Measurements from ENCODE around the gene DYNC1I1.

DYNC1I1 gene

GRCh38 chr7:95960706-95961244 lies 188.4 kb downstream of the DYNC1I1 start:
- no peaks in the 10 kb centered on the region for H3K9me2 ChIP-seq (replicated peaks; ENCODE audit: insufficient read depth, low read length)
- H3K9ac ChIP-seq (ENCODE audit: low read length): no peak overlapping the region
- H2AFZ ChIP-seq (ENCODE audit: low read depth, low read length, severe bottlenecking): no peak overlapping the region
- no peak overlapping the region for H3K4me2 ChIP-seq (ENCODE audit: low read depth, low read length, poor library complexity, severe bottlenecking)
- no peaks in the 10 kb centered on the region for H3K36me3 ChIP-seq (ENCODE audit: low read length)
- H3K4me3 ChIP-seq (ENCODE audit: insufficient read depth, low read length, poor library complexity, severe bottlenecking): no peak overlapping the region
- no peaks in the 10 kb centered on the region for H3K9me3 ChIP-seq (ENCODE audit: insufficient read depth, low read length)
- no peak for TF ChIP-seq EZH2phosphoT487 (conservative IDR thresholded peaks at IDR 0.05; ENCODE audit: low read length)
- no peak for TF ChIP-seq CTCF (IDR thresholded peaks at IDR 0.05; ENCODE audit: insufficient read depth, low read length, poor library complexity, severe bottlenecking)
- no peak overlapping the region for H3K27ac ChIP-seq (ENCODE audit: low read depth, low read length)
- H4K20me1 ChIP-seq (ENCODE audit: low read depth, low read length): no peaks in the 10 kb centered on the region
- no peaks in the 10 kb centered on the region for H3F3A ChIP-seq (ENCODE audit: insufficient read depth)
- no peaks in the 10 kb centered on the region for H3K79me2 ChIP-seq (ENCODE audit: insufficient read depth, low read length)
- no peaks in the 10 kb centered on the region for H3K27me3 ChIP-seq (ENCODE audit: low read length)

- H3F3A ChIP-seq (ENCODE audit: insufficient read depth): no peaks in the 10 kb centered on the region
- no peak overlapping the region for H3K4me3 ChIP-seq (ENCODE audit: insufficient read depth, low read length, poor library complexity, severe bottlenecking)
- H3K4me2 ChIP-seq (ENCODE audit: low read depth, low read length, poor library complexity, severe bottlenecking): no peak overlapping the region
- TF ChIP-seq EZH2phosphoT487 (conservative IDR thresholded peaks at IDR 0.05; ENCODE audit: low read length): no peak
- no peak for TF ChIP-seq CTCF (IDR thresholded peaks at IDR 0.05; ENCODE audit: insufficient read depth, low read length, poor library complexity, severe bottlenecking)
- no peak overlapping the region for H2AFZ ChIP-seq (ENCODE audit: low read depth, low read length, severe bottlenecking)
- H3K27me3 ChIP-seq (ENCODE audit: low read length): no peaks in the 10 kb centered on the region
- H3K27ac ChIP-seq (ENCODE audit: low read depth, low read length): no peak overlapping the region
- H3K9me3 ChIP-seq (ENCODE audit: insufficient read depth, low read length): no peaks in the 10 kb centered on the region
- H3K9ac ChIP-seq (ENCODE audit: low read length): no peak overlapping the region
- H3K79me2 ChIP-seq (ENCODE audit: insufficient read depth, low read length): no peaks in the 10 kb centered on the region
- H3K36me3 ChIP-seq (ENCODE audit: low read length): no peaks in the 10 kb centered on the region
- no peaks in the 10 kb centered on the region for H3K9me2 ChIP-seq (replicated peaks; ENCODE audit: insufficient read depth, low read length)
- no peaks in the 10 kb centered on the region for H4K20me1 ChIP-seq (ENCODE audit: low read depth, low read length)
Measured at GRCh38 chr7:95963446-95963990, 191.2 kb downstream of the DYNC1I1 start.

- Histone ChIP-seq H3K79me2 (ENCODE audit: insufficient read depth, low read length) (no peaks in the 10 kb centered on the region), H4K20me1 (ENCODE audit: low read depth, low read length) (no peaks in the 10 kb centered on the region), H3K27me3 (ENCODE audit: low read length) (no peaks in the 10 kb centered on the region), H3K36me3 (ENCODE audit: low read length) (no peaks in the 10 kb centered on the region), H3F3A (ENCODE audit: insufficient read depth) (no peaks in the 10 kb centered on the region), H3K4me2 (ENCODE audit: low read depth, low read length, poor library complexity, severe bottlenecking) (no peak overlapping the region), H3K9ac (ENCODE audit: low read length) (no peak overlapping the region), H3K4me3 (ENCODE audit: insufficient read depth, low read length, poor library complexity, severe bottlenecking) (no peak overlapping the region), H3K9me3 (ENCODE audit: insufficient read depth, low read length) (no peaks in the 10 kb centered on the region), H3K27ac (ENCODE audit: low read depth, low read length) (no peak overlapping the region), H3K9me2 (replicated peaks; ENCODE audit: insufficient read depth, low read length) (no peaks in the 10 kb centered on the region), H2AFZ (ENCODE audit: low read depth, low read length, severe bottlenecking) (no peak overlapping the region)
- no peak for TF ChIP-seq EZH2phosphoT487 (conservative IDR thresholded peaks at IDR 0.05; ENCODE audit: low read length)
- TF ChIP-seq CTCF (IDR thresholded peaks at IDR 0.05; ENCODE audit: insufficient read depth, low read length, poor library complexity, severe bottlenecking): no peak
Measured at GRCh38 chr7:95971716-95972115, 199.4 kb downstream of the DYNC1I1 start.
